H1 (cell line): ENCODE data around the gene RADX. TPM values are rescaled to one million over a fixed set of nuclear protein-coding genes. Genes with fewer than 3 reads are reported as not detected.

Source experiments
- POLR2AphosphoS5 ChIP-seq: IDR thresholded peaks from 2 replicates; pipeline ENCODE4 v1.6.1; 2011; ENCODE audit warnings: low read depth, low read length
- polyA plus RNA-seq, 7 experiments: library from polyadenylated mRNA; depleted of rRNA in 3 of 7; stranded (reverse) in 5 of 7; unstranded in 2 of 7; fragments of >200 nt in 5 of 7; fragments of 200-250 nt in 2 of 7; gene quantifications; 1 replicate in 5 of 7; 2 replicates in 1 of 7; 4 replicates in 1 of 7; pipeline versions ENCODE4 v1.2.1 to v1.2.3, GENCODE V29; 2011 to 2013; ENCODE audit warnings: missing spikeins in 2 of 7, mixed read lengths in 2 of 7
- total RNA-seq: library from RNA; stranded (reverse); fragmentation: NEBNext Ultra II Directional; extraction: Animal tissue kit (Norgen Biotek cat#: 25700); gene quantifications from 2 replicates; pipeline ENCODE4 v1.2.1, GENCODE V29; 2021
- TF ChIP-seq, protein P1 (sequence below): fragments of 300-600 bp; sonication (generic); IDR thresholded peaks from 2 replicates; pipeline ENCODE4 v1.7.1; 2012; ENCODE audit warnings: low read length, moderate library complexity, mild to moderate bottlenecking, inconsistent platforms; ENCODE audit not compliant: insufficient replicate concordance

RADX gene
- total and polyA plus RNA-seq, 2 of the 8 experiments (the other 6 are each of a cell fraction or from before 2014, with no cell fraction given): 1.7 to 4.5 TPM

GRCh38 chrX:106692425-106693065 is 80.8 kb downstream of the RADX start (continued):
- TF ChIP-seq, protein P1, sequence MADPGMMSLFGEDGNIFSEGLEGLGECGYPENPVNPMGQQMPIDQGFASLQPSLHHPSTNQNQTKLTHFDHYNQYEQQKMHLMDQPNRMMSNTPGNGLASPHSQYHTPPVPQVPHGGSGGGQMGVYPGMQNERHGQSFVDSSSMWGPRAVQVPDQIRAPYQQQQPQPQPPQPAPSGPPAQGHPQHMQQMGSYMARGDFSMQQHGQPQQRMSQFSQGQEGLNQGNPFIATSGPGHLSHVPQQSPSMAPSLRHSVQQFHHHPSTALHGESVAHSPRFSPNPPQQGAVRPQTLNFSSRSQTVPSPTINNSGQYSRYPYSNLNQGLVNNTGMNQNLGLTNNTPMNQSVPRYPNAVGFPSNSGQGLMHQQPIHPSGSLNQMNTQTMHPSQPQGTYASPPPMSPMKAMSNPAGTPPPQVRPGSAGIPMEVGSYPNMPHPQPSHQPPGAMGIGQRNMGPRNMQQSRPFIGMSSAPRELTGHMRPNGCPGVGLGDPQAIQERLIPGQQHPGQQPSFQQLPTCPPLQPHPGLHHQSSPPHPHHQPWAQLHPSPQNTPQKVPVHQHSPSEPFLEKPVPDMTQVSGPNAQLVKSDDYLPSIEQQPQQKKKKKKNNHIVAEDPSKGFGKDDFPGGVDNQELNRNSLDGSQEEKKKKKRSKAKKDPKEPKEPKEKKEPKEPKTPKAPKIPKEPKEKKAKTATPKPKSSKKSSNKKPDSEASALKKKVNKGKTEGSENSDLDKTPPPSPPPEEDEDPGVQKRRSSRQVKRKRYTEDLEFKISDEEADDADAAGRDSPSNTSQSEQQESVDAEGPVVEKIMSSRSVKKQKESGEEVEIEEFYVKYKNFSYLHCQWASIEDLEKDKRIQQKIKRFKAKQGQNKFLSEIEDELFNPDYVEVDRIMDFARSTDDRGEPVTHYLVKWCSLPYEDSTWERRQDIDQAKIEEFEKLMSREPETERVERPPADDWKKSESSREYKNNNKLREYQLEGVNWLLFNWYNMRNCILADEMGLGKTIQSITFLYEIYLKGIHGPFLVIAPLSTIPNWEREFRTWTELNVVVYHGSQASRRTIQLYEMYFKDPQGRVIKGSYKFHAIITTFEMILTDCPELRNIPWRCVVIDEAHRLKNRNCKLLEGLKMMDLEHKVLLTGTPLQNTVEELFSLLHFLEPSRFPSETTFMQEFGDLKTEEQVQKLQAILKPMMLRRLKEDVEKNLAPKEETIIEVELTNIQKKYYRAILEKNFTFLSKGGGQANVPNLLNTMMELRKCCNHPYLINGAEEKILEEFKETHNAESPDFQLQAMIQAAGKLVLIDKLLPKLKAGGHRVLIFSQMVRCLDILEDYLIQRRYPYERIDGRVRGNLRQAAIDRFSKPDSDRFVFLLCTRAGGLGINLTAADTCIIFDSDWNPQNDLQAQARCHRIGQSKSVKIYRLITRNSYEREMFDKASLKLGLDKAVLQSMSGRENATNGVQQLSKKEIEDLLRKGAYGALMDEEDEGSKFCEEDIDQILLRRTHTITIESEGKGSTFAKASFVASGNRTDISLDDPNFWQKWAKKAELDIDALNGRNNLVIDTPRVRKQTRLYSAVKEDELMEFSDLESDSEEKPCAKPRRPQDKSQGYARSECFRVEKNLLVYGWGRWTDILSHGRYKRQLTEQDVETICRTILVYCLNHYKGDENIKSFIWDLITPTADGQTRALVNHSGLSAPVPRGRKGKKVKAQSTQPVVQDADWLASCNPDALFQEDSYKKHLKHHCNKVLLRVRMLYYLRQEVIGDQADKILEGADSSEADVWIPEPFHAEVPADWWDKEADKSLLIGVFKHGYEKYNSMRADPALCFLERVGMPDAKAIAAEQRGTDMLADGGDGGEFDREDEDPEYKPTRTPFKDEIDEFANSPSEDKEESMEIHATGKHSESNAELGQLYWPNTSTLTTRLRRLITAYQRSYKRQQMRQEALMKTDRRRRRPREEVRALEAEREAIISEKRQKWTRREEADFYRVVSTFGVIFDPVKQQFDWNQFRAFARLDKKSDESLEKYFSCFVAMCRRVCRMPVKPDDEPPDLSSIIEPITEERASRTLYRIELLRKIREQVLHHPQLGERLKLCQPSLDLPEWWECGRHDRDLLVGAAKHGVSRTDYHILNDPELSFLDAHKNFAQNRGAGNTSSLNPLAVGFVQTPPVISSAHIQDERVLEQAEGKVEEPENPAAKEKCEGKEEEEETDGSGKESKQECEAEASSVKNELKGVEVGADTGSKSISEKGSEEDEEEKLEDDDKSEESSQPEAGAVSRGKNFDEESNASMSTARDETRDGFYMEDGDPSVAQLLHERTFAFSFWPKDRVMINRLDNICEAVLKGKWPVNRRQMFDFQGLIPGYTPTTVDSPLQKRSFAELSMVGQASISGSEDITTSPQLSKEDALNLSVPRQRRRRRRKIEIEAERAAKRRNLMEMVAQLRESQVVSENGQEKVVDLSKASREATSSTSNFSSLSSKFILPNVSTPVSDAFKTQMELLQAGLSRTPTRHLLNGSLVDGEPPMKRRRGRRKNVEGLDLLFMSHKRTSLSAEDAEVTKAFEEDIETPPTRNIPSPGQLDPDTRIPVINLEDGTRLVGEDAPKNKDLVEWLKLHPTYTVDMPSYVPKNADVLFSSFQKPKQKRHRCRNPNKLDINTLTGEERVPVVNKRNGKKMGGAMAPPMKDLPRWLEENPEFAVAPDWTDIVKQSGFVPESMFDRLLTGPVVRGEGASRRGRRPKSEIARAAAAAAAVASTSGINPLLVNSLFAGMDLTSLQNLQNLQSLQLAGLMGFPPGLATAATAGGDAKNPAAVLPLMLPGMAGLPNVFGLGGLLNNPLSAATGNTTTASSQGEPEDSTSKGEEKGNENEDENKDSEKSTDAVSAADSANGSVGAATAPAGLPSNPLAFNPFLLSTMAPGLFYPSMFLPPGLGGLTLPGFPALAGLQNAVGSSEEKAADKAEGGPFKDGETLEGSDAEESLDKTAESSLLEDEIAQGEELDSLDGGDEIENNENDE: no peak
- no peak for TF ChIP-seq POLR2AphosphoS5
